HS-27A (cell line): ENCODE results near the gene COL24A1.

Source experiments
- DNase-seq: peaks from one replicate; pipeline ENCODE4 v3.0.0-alpha.2; 2012; ENCODE audit warnings: low read depth, missing footprints

The COL24A1 gene

GRCh38 chr1:85683292-85684025 is 473.1 kb downstream of the COL24A1 start:
- DNase-seq: no peak

- no peak for DNase-seq
These were observed 475.5 kb downstream of the COL24A1 start for GRCh38 chr1:85681087-85681486.
